Spleen (tissue), 11 donors: ENCODE measurements around the gene LYPD4. TPM values are rescaled to one million over a fixed set of nuclear protein-coding genes. Genes with fewer than 3 reads are reported as not detected.
A peak's percentile ranks its signal among the peaks of the same experiment; 100 is the strongest.

Experiments
- DNase-seq: peaks from one replicate; pipeline ENCODE4 v3.0.0-alpha.2; 2020
- H3K27ac ChIP-seq, 8 donors: fragments of 200-600 bp; sonication (generic) in 7 of 8; 1 replicate in 4 of 8; 2 replicates in 4 of 8; pipeline versions ENCODE4 v1.5.0 to v1.8.0; 2016 to 2021; ENCODE audit warnings: inconsistent platforms in 4 of 8, mild to moderate bottlenecking in 4 of 8, moderate library complexity in 1 of 8
- H3K27me3 ChIP-seq, 7 donors: fragments of 200-600 bp; sonication (generic) in 6 of 7; replicated peaks in 1 of 7; 1 replicate in 4 of 7; 2 replicates in 3 of 7; pipeline versions ENCODE4 v1.5.0 to v1.8.0; 2016 to 2021; ENCODE audit warnings: inconsistent platforms in 3 of 7, mild to moderate bottlenecking in 1 of 7
- H3K36me3 ChIP-seq, 6 donors: fragments of 200-600 bp; sonication (generic) in 5 of 6; 1 replicate in 4 of 6; 2 replicates in 2 of 6; pipeline versions ENCODE4 v1.5.0 to v1.8.0; 2016 to 2021; ENCODE audit warnings: inconsistent platforms in 2 of 6
- H3K4me1 ChIP-seq, 6 donors: fragments of 200-600 bp; sonication (generic) in 5 of 6; 1 replicate in 3 of 6; 2 replicates in 3 of 6; pipeline versions ENCODE4 v1.5.0 to v1.8.0; 2016 to 2021; ENCODE audit warnings: inconsistent platforms in 3 of 6
- H3K4me3 ChIP-seq, 8 donors: fragments of 200-600 bp; sonication (generic) in 7 of 8; 1 replicate in 4 of 8; 2 replicates in 4 of 8; pipeline versions ENCODE4 v1.5.0 to v1.8.0; 2016 to 2021; ENCODE audit warnings: inconsistent platforms in 4 of 8, mild to moderate bottlenecking in 4 of 8, moderate library complexity in 2 of 8
- H3K9me3 ChIP-seq, 8 donors: fragments of 200-600 bp; sonication (generic) in 7 of 8; 1 replicate in 4 of 8; 2 replicates in 4 of 8; pipeline versions ENCODE4 v1.5.0 to v1.8.0; 2016 to 2021; ENCODE audit warnings: inconsistent platforms in 4 of 8
- CTCF ChIP-seq, 11 experiments: fragments of 200-600 bp in 7 of 11; fragments of 450-650 bp in 4 of 11; sonication (generic) in 4 of 11; IDR thresholded peaks in 8 of 11; conservative IDR thresholded peaks in 3 of 11; 1 replicate in 7 of 11; 2 replicates in 4 of 11; pipeline versions ENCODE4 v1.4.0 to v1.8.0; 2016 to 2021; ENCODE audit warnings: antibody characterized with exemption in 11 of 11, inconsistent platforms in 4 of 11, mild to moderate bottlenecking in 1 of 11
- POLR2A ChIP-seq, 3 donors: fragments of 450-650 bp; IDR thresholded peaks; one replicate each; pipeline ENCODE4 v1.5.1; 2017; ENCODE audit warnings: antibody characterized with exemption in 3 of 3, mild to moderate bottlenecking in 1 of 3
- POLR2AphosphoS5 ChIP-seq, 3 donors: sonication (generic); formaldehyde crosslinking; IDR thresholded peaks; one replicate each; pipeline ENCODE4 v1.5.1; 2017; ENCODE audit warnings: antibody characterized with exemption in 3 of 3
- WGBS, 5 donors: extraction: QIAGEN DNeasy Blood & Tissue Kit in 3 of 5; methylation state at CpG; one replicate each; pipeline versions ENCODE4 v1.1.5 to v1.1.7; 2013 to 2018; 5-methylcytosine and 5-hydroxymethylcytosine counted together
- intact Hi-C: fragments of 100-400 bp; cut with DNase I; formaldehyde crosslinking; loops from one replicate; pipeline ENCODE4 v1.15.0; 2023; ENCODE audit warnings: low total_unique reads
- polyA plus RNA-seq, 3 donors: library from polyadenylated mRNA; stranded (reverse); fragments of 200-250 nt; gene quantifications; one replicate each; pipeline ENCODE4 v1.2.1, GENCODE V29; 2013
- total RNA-seq, 7 donors: library from RNA; depleted of rRNA in 3 of 7; stranded (reverse); fragments of >200 nt in 3 of 7; fragmentation: NEBNext Ultra II Directional in 4 of 7; extraction: Animal tissue kit (Norgen Biotek cat#: 25700) in 4 of 7; gene quantifications; one replicate each; pipeline versions ENCODE4 v1.1.0 to v1.2.1, GENCODE V29; 2016 to 2021
- donor health status: healthy with polysubstance abuse.
- donor health status: DM: no; HTN: no; CAD: no; lungs with moderate emphysema.
- donor health status: DM: no; HTN: no; CAD: no.
- donor health status: Bipolar disorder and iron deficiency.
- donor health status: healthy.
- donor health status: DM: no; HTN: no; CAD: no.
- donor health status: DM: yes; HTN: yes; CAD: no.

Gene LYPD4
- total and polyA plus RNA-seq, 10 donors = 0.04 TPM; not detected in 9

GRCh38 chr19:41859213-41859617 is 14.7 kb upstream of the LYPD4 start:
- no peaks in the 10 kb centered on the region for H3K27me3 ChIP-seq
- H3K4me3 ChIP-seq = peak overlapping the region in 6 of 8 donors; percentile 58 to 99 (median 98)
- no peak for DNase-seq
- H3K36me3 ChIP-seq = peaks cover 4 to 35% (median 31%) of the 10 kb centered on the region in 6 donors
- peaks cover 31 to 50% (median 46%) of the 10 kb centered on the region in 6 donors for H3K4me1 ChIP-seq
- 2 to 4% (median 4%) methylated on average over 8 of the region's 8 CpGs for WGBS, 5 donors
- intact Hi-C loops = no loop called here
- no peak for TF ChIP-seq POLR2A (IDR thresholded peaks at IDR 0.05)
- no peak for TF ChIP-seq POLR2AphosphoS5 (IDR thresholded peaks at IDR 0.05)
- no peak for TF ChIP-seq CTCF (IDR thresholded peaks at IDR 0.05 in 8 of 11, conservative IDR thresholded peaks at IDR 0.05 in 3 of 11)
- H3K9me3 ChIP-seq = no peaks in the 10 kb centered on the region
- peak overlapping the region; percentile 92 to 99 (median 96) for H3K27ac ChIP-seq

GRCh38 chr19:41853768-41854167 is 9.3 kb upstream of the LYPD4 start:
- intact Hi-C loops = no loop called here
- no peak for TF ChIP-seq CTCF (IDR thresholded peaks at IDR 0.05 in 8 of 11, conservative IDR thresholded peaks at IDR 0.05 in 3 of 11)
- no peak for TF ChIP-seq POLR2A (IDR thresholded peaks at IDR 0.05)
- no peak for TF ChIP-seq POLR2AphosphoS5 (IDR thresholded peaks at IDR 0.05)
- Histone ChIP-seq H3K4me1 (peaks cover 0 to 3% (median under 1%) of the 10 kb centered on the region in 6 donors), H3K36me3 (no peaks in the 10 kb centered on the region), H3K4me3 (no peak overlapping the region), H3K9me3 (no peaks in the 10 kb centered on the region), H3K27ac (no peak overlapping the region), H3K27me3 (peaks cover 0 to 3% (median 0%) of the 10 kb centered on the region in 7 donors)
- 42 to 53% (median 48%) methylated on average over 2 of the region's 2 CpGs for WGBS, 5 donors
- no peak for DNase-seq

GRCh38 chr19:41853344-41853743 is 8.9 kb upstream of the LYPD4 start:
- TF ChIP-seq POLR2AphosphoS5 (IDR thresholded peaks at IDR 0.05) (no peak), CTCF (IDR thresholded peaks at IDR 0.05 in 8 of 11, conservative IDR thresholded peaks at IDR 0.05 in 3 of 11) (no peak), POLR2A (IDR thresholded peaks at IDR 0.05) (no peak)
- no peaks in the 10 kb centered on the region for H3K4me1 ChIP-seq
- WGBS, 5 donors = 45 to 90% (median 71%) methylated on average over 2 of the region's 2 CpGs
- peaks cover 0 to 3% (median 0%) of the 10 kb centered on the region in 7 donors for H3K27me3 ChIP-seq
- no peak overlapping the region for H3K27ac ChIP-seq
- H3K9me3 ChIP-seq = no peaks in the 10 kb centered on the region
- H3K36me3 ChIP-seq = no peaks in the 10 kb centered on the region
- no peak for DNase-seq
- intact Hi-C loops = no loop called here
- H3K4me3 ChIP-seq = no peak overlapping the region

GRCh38 chr19:41851456-41851855 is 7.0 kb upstream of the LYPD4 start:
- Histone ChIP-seq H3K4me1 (no peaks in the 10 kb centered on the region), H3K27me3 (peaks cover 0 to 7% (median 0%) of the 10 kb centered on the region in 7 donors), H3K36me3 (no peaks in the 10 kb centered on the region), H3K27ac (no peak overlapping the region), H3K4me3 (no peak overlapping the region), H3K9me3 (no peaks in the 10 kb centered on the region)
- TF ChIP-seq POLR2A (IDR thresholded peaks at IDR 0.05) (no peak), CTCF (IDR thresholded peaks at IDR 0.05 in 8 of 11, conservative IDR thresholded peaks at IDR 0.05 in 3 of 11) (no peak), POLR2AphosphoS5 (IDR thresholded peaks at IDR 0.05) (no peak)
- WGBS, 5 donors = 49 to 68% (median 56%) methylated on average over 4 of the region's 4 CpGs
- no peak for DNase-seq
- intact Hi-C loops = no loop called here
